Activated naive CD4-positive, alpha-beta T cell treated with anti-CD3 and anti-CD28 coated beads, Interleukin-2, amount 10 ng/mL, durations not matched to agents 7 days and 5 days (primary cell): ENCODE results near the gene HDHD2.

Experiments used
- CTCF ChIA-PET: fragments of 350-600 bp; sonication (Branson Sonifier 250); formaldehyde crosslinking; loops from one replicate; lab custom pipeline; 2021; ENCODE audit warnings: antibody characterized with exemption; lab: Charles Lee
- DNase-seq: peaks from one replicate; pipeline ENCODE4 v3.0.0-alpha.2; 2020
- H3K27ac Mint-ChIP-seq: one replicate; pipeline ENCODE4 v1.8.0; 2021; ENCODE audit warnings: mild to moderate bottlenecking, moderate library complexity, mixed read lengths
- H3K27me3 Mint-ChIP-seq: one replicate; pipeline ENCODE4 v1.8.0; 2021; ENCODE audit warnings: mild to moderate bottlenecking, mixed read lengths
- H3K36me3 Mint-ChIP-seq: one replicate; pipeline ENCODE4 v1.8.0; 2021; ENCODE audit warnings: mixed read lengths
- H3K4me1 Mint-ChIP-seq: one replicate; pipeline ENCODE4 v1.8.0; 2021; ENCODE audit warnings: mixed read lengths
- H3K4me3 Mint-ChIP-seq: one replicate; pipeline ENCODE4 v1.8.0; 2021; ENCODE audit warnings: mild to moderate bottlenecking, moderate library complexity, mixed read lengths
- H3K9me3 Mint-ChIP-seq: one replicate; pipeline ENCODE4 v1.8.0; 2021; ENCODE audit warnings: mixed read lengths

Gene HDHD2

DNA sequence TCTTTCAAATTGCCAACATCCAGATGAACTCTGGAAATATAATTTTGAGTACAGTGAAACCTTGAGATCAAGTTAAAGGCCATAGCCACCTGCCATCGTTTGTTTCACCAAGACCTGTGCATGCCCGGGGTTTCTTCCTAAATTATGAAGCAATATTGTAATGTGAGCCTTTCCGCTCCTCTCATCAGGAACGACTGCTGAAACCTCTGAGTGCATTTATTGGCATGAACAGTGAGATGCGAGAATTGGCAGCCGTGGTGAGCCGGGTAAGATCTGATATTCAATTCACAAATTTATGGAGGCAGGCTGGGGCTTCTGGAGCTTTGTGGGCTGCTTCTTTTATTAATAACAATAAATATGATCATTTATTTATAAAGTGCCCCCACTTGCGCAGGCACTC, 87.2 kb downstream of the HDHD2 start:
- CTCF ChIA-PET: no interaction called here
- no peak overlapping the region for H3K4me3 Mint-ChIP-seq
- DNase-seq: no peak
- H3K27ac Mint-ChIP-seq: no peak overlapping the region
- no peaks in the 10 kb centered on the region for H3K36me3 Mint-ChIP-seq
- H3K4me1 Mint-ChIP-seq: no peaks in the 10 kb centered on the region
- no peaks in the 10 kb centered on the region for H3K9me3 Mint-ChIP-seq
- H3K27me3 Mint-ChIP-seq: no peaks in the 10 kb centered on the region

DNA sequence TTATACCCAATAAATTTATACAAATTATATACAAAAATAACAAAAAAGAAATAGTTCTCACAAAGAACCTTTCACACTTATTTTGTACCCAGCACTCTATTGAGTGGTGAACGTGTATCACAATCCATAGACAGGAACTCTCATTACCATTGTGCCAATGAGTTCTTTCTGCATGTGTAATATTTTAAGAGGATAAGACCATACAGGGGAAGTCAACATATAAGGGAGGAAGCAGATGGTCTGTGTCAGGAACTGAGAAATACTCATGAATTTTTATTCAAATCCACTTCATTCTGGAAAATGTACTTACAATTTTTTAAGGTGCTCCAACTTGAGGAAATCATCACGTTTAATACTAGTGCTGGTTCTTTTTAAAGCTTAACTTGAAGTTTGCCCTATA, 87.8 kb downstream of the HDHD2 start:
- no peaks in the 10 kb centered on the region for H3K27me3 Mint-ChIP-seq
- no peak overlapping the region for H3K4me3 Mint-ChIP-seq
- no peaks in the 10 kb centered on the region for H3K36me3 Mint-ChIP-seq
- no peaks in the 10 kb centered on the region for H3K9me3 Mint-ChIP-seq
- DNase-seq: no peak
- H3K4me1 Mint-ChIP-seq: no peaks in the 10 kb centered on the region
- H3K27ac Mint-ChIP-seq: no peak overlapping the region
- CTCF ChIA-PET: no interaction called here
